ENCODE results near the gene PGAM5. TPM values are rescaled to one million over a fixed set of nuclear protein-coding genes. Genes with fewer than 3 reads are reported as not detected.
"Not testable (repeated sequence)": the region's sequence is repeated elsewhere in the genome, so short reads cannot be mapped to it uniquely, and the experiment has no call there.

PGAM5 gene
- total and polyA plus RNA-seq, 2 experiments from 2014 or later = 10.2 to 28.7 TPM

DNA sequence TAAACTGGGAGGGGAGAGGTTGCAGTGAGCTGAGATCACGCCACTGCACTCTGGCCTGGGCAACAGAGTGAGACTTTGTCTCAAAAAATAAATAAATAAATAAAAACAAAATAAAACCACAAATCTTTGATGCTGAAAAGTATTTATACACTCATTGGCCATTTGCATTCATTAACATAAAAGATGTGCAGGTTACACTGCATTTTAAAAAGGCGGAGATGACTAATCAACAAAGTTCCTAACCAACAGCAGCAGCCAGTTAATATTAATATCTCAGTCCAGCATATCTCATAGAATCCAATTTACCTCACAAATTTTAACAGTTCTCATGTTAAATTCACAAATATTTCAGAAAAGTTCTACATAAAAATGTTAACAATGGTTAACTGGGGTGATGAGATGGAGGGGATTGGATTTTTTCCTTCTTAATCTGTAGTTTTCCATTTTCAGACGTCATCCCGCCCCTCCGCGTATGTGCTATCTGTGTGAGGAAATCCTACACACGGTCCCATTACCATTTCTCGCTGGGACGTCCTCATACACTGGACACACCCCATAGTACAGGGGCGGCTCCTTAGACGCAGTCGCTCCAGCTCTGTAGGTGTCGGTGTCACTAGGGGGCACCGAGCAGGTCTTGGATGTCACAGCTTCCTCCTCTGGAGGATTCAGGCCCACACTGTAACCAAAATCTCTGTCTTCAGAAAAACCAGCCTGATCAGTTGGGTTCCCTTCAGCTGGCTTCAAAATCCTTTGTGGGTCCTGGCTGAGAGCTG, 43.7 kb downstream of the PGAM5 start:
- Histone ChIP-seq H3K4me2 (ENCODE audit: unreplicated experiment) (no peak overlapping the region), H3K9me2 (ENCODE audit: insufficient read depth) (no peaks in the 10 kb centered on the region), H2AFZ (no peak overlapping the region), H3K79me2 (ENCODE audit: insufficient read depth) (peaks cover 100% of the 10 kb centered on the region), H3K4me1 (ENCODE audit: insufficient read depth) (no peaks in the 10 kb centered on the region), H3K9me3 (ENCODE audit: low read depth) (no peaks in the 10 kb centered on the region), H3K36me3 (ENCODE audit: low read depth) (peaks cover 59% of the 10 kb centered on the region), H4K20me1 (ENCODE audit: insufficient read depth) (peaks cover 16% of the 10 kb centered on the region), H3K9ac (no peak overlapping the region), H3K27me3 (replicated peaks; ENCODE audit: insufficient read depth) (no peaks in the 10 kb centered on the region), H3K27ac (no peak overlapping the region), H3F3A (ENCODE audit: insufficient read depth) (peaks cover 7% of the 10 kb centered on the region), H3K4me3 (no peak overlapping the region)
- 79 to 86% methylated on average over 14 of the region's 14 CpGs for WGBS, 2 experiments (ENCODE audit: low coverage in 1 of 2, low lambda C conversion rate in 2 of 2, missing lambda C conversion rate in 2 of 2)
- TF ChIP-seq EZH2 (IDR thresholded peaks at IDR 0.05; ENCODE audit: insufficient read depth, poor library complexity, severe bottlenecking) (no peak), EZH2phosphoT487 (IDR thresholded peaks at IDR 0.05; ENCODE audit: insufficient read depth, low read depth) (no peak)
- DNase-seq = no peak
- in situ Hi-C loops (cut with MboI) = no loop called here

DNA sequence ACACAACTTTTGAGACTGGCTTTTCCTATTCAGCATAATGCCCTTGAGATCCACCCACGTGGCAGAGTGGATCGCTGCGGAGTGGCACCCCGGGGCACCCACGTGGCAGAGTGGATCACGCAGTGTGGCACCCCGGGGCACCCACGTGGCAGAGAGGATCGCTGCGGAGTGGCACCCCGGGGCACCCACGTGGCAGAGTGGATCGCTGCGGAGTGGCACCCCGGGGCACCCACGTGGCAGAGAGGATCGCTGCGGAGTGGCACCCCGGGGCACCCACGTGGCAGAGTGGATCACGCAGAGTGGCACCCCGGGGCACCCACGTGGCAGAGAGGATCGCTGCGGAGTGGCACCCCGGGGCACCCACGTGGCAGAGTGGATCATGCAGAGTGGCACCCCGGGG, 48.2 kb downstream of the PGAM5 start:
- H3K4me1 ChIP-seq (ENCODE audit: insufficient read depth); H3K27ac ChIP-seq; H3K9ac ChIP-seq; H3K4me3 ChIP-seq; H3K9me2 ChIP-seq (ENCODE audit: insufficient read depth); in situ Hi-C loops (cut with MboI); H3K4me2 ChIP-seq (ENCODE audit: unreplicated experiment); H3K9me3 ChIP-seq (ENCODE audit: low read depth); H3K27me3 ChIP-seq (replicated peaks; ENCODE audit: insufficient read depth); DNase-seq; H2AFZ ChIP-seq: not testable (repeated sequence)
- 88 to 98% methylated on average over 6 to 24 of the region's 28 CpGs for WGBS, 2 experiments (ENCODE audit: low coverage in 1 of 2, low lambda C conversion rate in 2 of 2, missing lambda C conversion rate in 2 of 2)
- Histone ChIP-seq H3K36me3 (ENCODE audit: low read depth) (peaks cover 19% of the 10 kb centered on the region; the same call in 1 of the 2 replicates), H3K79me2 (ENCODE audit: insufficient read depth) (peaks cover 88% of the 10 kb centered on the region), H3F3A (ENCODE audit: insufficient read depth) (peaks cover 33% of the 10 kb centered on the region), H4K20me1 (ENCODE audit: insufficient read depth) (peaks cover 20% of the 10 kb centered on the region)

DNA sequence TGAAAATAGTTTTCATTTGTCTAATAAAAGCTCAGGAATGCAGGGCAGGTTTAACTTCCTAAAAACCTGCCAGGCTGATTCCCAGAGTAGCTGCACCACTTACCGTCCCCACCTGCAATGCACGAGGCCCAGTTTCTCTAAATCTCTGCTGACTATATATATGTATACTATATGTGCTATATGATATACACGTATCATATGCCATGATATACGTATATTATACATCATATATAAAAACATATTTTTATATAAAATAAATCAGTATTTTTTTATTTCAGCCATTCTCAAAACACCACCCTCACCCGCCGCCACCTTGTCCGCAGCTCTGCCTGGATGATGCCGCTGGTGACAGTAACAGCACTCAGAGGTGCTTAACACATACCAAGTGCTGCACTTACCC, 48.7 kb downstream of the PGAM5 start:
- no peaks in the 10 kb centered on the region for H3K9me2 ChIP-seq (ENCODE audit: insufficient read depth)
- in situ Hi-C loops (cut with MboI) = no loop called here
- H3K27me3 ChIP-seq (replicated peaks; ENCODE audit: insufficient read depth) = no peaks in the 10 kb centered on the region
- 93 to 94% methylated on average over 8 of the region's 8 CpGs for WGBS, 2 experiments (ENCODE audit: low coverage in 1 of 2, low lambda C conversion rate in 2 of 2, missing lambda C conversion rate in 2 of 2)
- peaks cover 20% of the 10 kb centered on the region for H4K20me1 ChIP-seq (ENCODE audit: insufficient read depth)
- H3K9ac ChIP-seq = peak overlapping the region; percentile 94; the same call in 1 of the 2 replicates
- TF ChIP-seq EZH2phosphoT487 (IDR thresholded peaks at IDR 0.05; ENCODE audit: insufficient read depth, low read depth) (no peak), EZH2 (IDR thresholded peaks at IDR 0.05; ENCODE audit: insufficient read depth, poor library complexity, severe bottlenecking) (no peak)
- H3K4me3 ChIP-seq = peak overlapping the region; percentile 89; the same call in 1 of the 2 replicates
- H3K4me2 ChIP-seq (ENCODE audit: unreplicated experiment) = peak overlapping the region; percentile 89
- H2AFZ ChIP-seq = no peak overlapping the region
- peaks cover 88% of the 10 kb centered on the region for H3K79me2 ChIP-seq (ENCODE audit: insufficient read depth)
- H3K4me1 ChIP-seq (ENCODE audit: insufficient read depth) = peaks cover 6% of the 10 kb centered on the region
- peak overlapping the region; percentile 95; the same call in 1 of the 2 replicates for H3K27ac ChIP-seq
- peaks cover 33% of the 10 kb centered on the region for H3F3A ChIP-seq (ENCODE audit: insufficient read depth)
- H3K36me3 ChIP-seq (ENCODE audit: low read depth) = peaks cover 13% of the 10 kb centered on the region; the same call in 1 of the 2 replicates
- DNase-seq = no peak
- no peaks in the 10 kb centered on the region for H3K9me3 ChIP-seq (ENCODE audit: low read depth)

DNA sequence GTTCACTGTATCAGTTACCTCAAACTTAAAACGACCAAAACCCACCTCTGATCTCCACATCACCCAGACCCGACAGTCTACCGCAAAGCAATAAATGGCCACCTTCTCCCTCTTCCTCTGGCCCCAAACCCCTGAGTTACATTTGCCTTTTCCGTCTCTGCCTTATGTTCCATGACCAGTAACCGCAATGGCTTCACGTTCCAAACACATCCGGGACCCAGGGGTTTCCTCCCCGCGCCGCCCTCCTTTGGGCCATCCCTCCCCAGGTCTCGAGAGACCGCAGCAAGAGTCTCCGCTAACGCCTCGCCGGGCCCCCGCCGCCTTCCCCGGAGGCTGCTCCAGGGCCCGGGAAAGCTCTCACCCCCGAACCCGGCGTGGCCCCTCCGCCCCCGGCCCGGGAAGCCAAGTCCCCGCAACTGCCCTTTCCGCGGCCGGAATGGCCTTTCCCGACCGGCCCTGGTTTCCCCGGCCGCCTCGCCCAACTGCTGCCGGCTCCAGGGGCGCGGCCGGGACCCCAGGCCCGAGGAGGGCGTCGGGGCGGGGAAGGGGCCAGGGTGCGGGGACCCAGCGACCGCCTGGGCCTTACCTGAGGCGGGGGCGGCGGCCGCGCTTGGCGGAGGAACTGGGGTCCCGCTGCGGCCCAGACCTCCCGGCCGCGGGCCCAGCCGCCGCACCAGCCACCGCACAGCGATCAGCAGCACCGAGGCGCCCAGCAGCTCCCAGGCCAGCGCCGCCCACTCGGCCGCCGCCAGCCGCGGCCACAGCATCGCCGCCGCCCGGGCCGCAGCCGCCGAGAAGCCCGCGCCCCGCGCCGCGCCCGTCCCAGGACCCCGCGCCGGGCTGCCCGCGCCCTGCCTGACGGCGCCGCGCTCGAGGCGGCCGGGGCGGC, 50.6 kb downstream of the PGAM5 start, which contains the start of gene ANKLE2:
Gene ANKLE2 (minus strand): TSS at position 801 of the 889 bp plus-strand sequence. CDS start 34 bp downstream, at position 767.
- H3F3A ChIP-seq (ENCODE audit: insufficient read depth) = peaks cover 33% of the 10 kb centered on the region
- H3K27me3 ChIP-seq (replicated peaks; ENCODE audit: insufficient read depth) = no peaks in the 10 kb centered on the region
- H2AFZ ChIP-seq = peak within 1 kb of the TSS; percentile 85
- peaks cover 71% of the 10 kb centered on the region for H3K79me2 ChIP-seq (ENCODE audit: insufficient read depth)
- H3K4me2 ChIP-seq (ENCODE audit: unreplicated experiment) = peak within 1 kb of the TSS; percentile 89
- H3K27ac ChIP-seq = peak within 1 kb of the TSS; percentile 95
- DNase-seq = peak; percentile 83
- peaks cover 9% of the 10 kb centered on the region for H3K4me1 ChIP-seq (ENCODE audit: insufficient read depth)
- peaks cover 4% of the 10 kb centered on the region; the same call in 1 of the 2 replicates for H3K36me3 ChIP-seq (ENCODE audit: low read depth)
- 0 out of 2 replicates have a peak, but pooled peaks cover 11% of the 10 kb centered on the region for H4K20me1 ChIP-seq (ENCODE audit: insufficient read depth)
- 0 to 2% methylated on average over 50 to 85 of the region's 97 CpGs for WGBS, 2 experiments (ENCODE audit: low coverage in 1 of 2, low lambda C conversion rate in 2 of 2, missing lambda C conversion rate in 2 of 2)
- H3K9ac ChIP-seq = peak within 1 kb of the TSS; percentile 94
- H3K9me3 ChIP-seq (ENCODE audit: low read depth) = no peaks in the 10 kb centered on the region
- TF ChIP-seq EZH2 (IDR thresholded peaks at IDR 0.05; ENCODE audit: insufficient read depth, poor library complexity, severe bottlenecking) (no peak), EZH2phosphoT487 (IDR thresholded peaks at IDR 0.05; ENCODE audit: insufficient read depth, low read depth) (no peak)
- peak within 1 kb of the TSS; percentile 89 for H3K4me3 ChIP-seq
- in situ Hi-C loops (cut with MboI) = no loop called here
- H3K9me2 ChIP-seq (ENCODE audit: insufficient read depth) = no peaks in the 10 kb centered on the region
